ENCODE measurements around the gene ZKSCAN7.
A peak's percentile ranks its signal among the peaks of the same experiment; 100 is the strongest.
"Not testable (repeated sequence)": the region's sequence is repeated elsewhere in the genome, so short reads cannot be mapped to it uniquely, and the experiment has no call there.

ZKSCAN7 gene

GRCh38 chr3:44554626-44555592, at the start of gene ZKSCAN7:
Gene ZKSCAN7, plus strand, starts transcription at chr3:44555193. Its CDS starts 1,855 bp downstream, at chr3:44557048.
- DNase-seq, result peak; percentile 70

GRCh38 chr3:44506556-44506955, 48.4 kb upstream of the ZKSCAN7 start:
- DNase-seq, result no peak

- DNase-seq, result no peak
Observed at GRCh38 chr3:44506961-44507360, 48.0 kb upstream of the ZKSCAN7 start.

- peak; percentile 67 for DNase-seq
Observed at GRCh38 chr3:44509393-44509921, 45.5 kb upstream of the ZKSCAN7 start.

GRCh38 chr3:44510000-44510368, 45.0 kb upstream of the ZKSCAN7 start:
- peak; percentile 66 for DNase-seq

GRCh38 chr3:44511238-44511566, 43.8 kb upstream of the ZKSCAN7 start:
- no peak for DNase-seq

- no peak for DNase-seq
Observed at GRCh38 chr3:44513513-44513912, 41.5 kb upstream of the ZKSCAN7 start.

GRCh38 chr3:44516230-44516629, 38.8 kb upstream of the ZKSCAN7 start:
- DNase-seq, result peak; percentile 75

GRCh38 chr3:44518782-44519156, 36.2 kb upstream of the ZKSCAN7 start:
- DNase-seq, result no peak

- DNase-seq, result no peak
Observed at GRCh38 chr3:44521721-44522120, 33.3 kb upstream of the ZKSCAN7 start.

GRCh38 chr3:44522494-44522933, 32.5 kb upstream of the ZKSCAN7 start:
- no peak for DNase-seq

- DNase-seq, result no peak
Observed at GRCh38 chr3:44525060-44525459, 29.9 kb upstream of the ZKSCAN7 start.

GRCh38 chr3:44529927-44530326, 25.1 kb upstream of the ZKSCAN7 start:
- peak; percentile 52 for DNase-seq

GRCh38 chr3:44530911-44531310, 24.1 kb upstream of the ZKSCAN7 start:
- DNase-seq, result no peak

GRCh38 chr3:44534659-44535058, 20.3 kb upstream of the ZKSCAN7 start:
- not testable (repeated sequence) for DNase-seq

GRCh38 chr3:44535364-44535763, 19.6 kb upstream of the ZKSCAN7 start:
- no peak for DNase-seq

- not testable (repeated sequence) for DNase-seq
Observed at GRCh38 chr3:44544811-44545210, 10.2 kb upstream of the ZKSCAN7 start.

- DNase-seq, result peak; percentile 14
Observed at GRCh38 chr3:44555723-44556122, 730 bp downstream of the ZKSCAN7 start.

- no peak for DNase-seq
Observed at GRCh38 chr3:44557074-44557473, 2.1 kb downstream of the ZKSCAN7 start.

GRCh38 chr3:44561076-44561475, 6.1 kb downstream of the ZKSCAN7 start:
- DNase-seq, result no peak

- no peak for DNase-seq
Observed at GRCh38 chr3:44562147-44562546, 7.2 kb downstream of the ZKSCAN7 start.

- no peak for DNase-seq
Observed at GRCh38 chr3:44568561-44568960, 13.6 kb downstream of the ZKSCAN7 start.

- no peak for DNase-seq
Observed at GRCh38 chr3:44571024-44571423, 16.0 kb downstream of the ZKSCAN7 start.

- no peak for DNase-seq
Observed at GRCh38 chr3:44576613-44577012, 21.6 kb downstream of the ZKSCAN7 start.
